K562 (cell line): Measurements from ENCODE around the gene SLC7A4. TPM values are rescaled to one million over a fixed set of nuclear protein-coding genes. Genes with fewer than 3 reads are reported as not detected.

Experiments
- ATAC-seq: fragments of 200-7000 bp; cut with Tn5 transposase; 3 replicates; pipeline ENCODE4 v1.9.1; 2020; ENCODE audit warnings: moderate library complexity
- BruUV-seq: library from RNA; stranded (reverse); fragments of 400-500 nt; replicated peaks from 2 replicates; lab custom pipeline; 2021; lab: Mats Ljungman, UMichigan
- CTCF ChIA-PET: fragments of 300-600 bp; formaldehyde crosslinking; extraction: SDS; loops from one replicate; lab custom pipeline; 2021; ENCODE audit warnings: low intra/inter-chr PET ratio; lab: Yijun Ruan, JAX
- POLR2A ChIA-PET: fragments of 300-600, 350-650 bp; sonication (Branson Sonifier 250); formaldehyde crosslinking; extraction: SDS; loops from one replicate; lab custom pipeline; 2021; ENCODE audit warnings: antibody characterized with exemption, inconsistent platforms; lab: Yijun Ruan, JAX
- DNase-seq, 4 experiments: peaks; one replicate each; pipeline versions ENCODE4 v3.0.0 to v3.0.0-alpha.2; 2011 to 2018; ENCODE audit warnings: low spot score in 3 of 4, mixed read lengths in 3 of 4; ENCODE audit errors: extremely low read depth in 1 of 4
- FAIRE-seq: peaks from 2 replicates; lab custom pipeline; 2011; peaks lifted over from hg19 to GRCh38; lab: Jason Lieb, UNC
- H2AFZ ChIP-seq: 2 replicates; pipeline ENCODE4 v1.6.0; 2011; ENCODE audit warnings: low read depth, low read length, control low read depth, inconsistent platforms
- H3K27ac ChIP-seq: fragments of 200-600 bp; 3 replicates; pipeline ENCODE4 v1.8.0; 2011; ENCODE audit warnings: low read depth, mild to moderate bottlenecking, control low read depth, inconsistent platforms, low read length, moderate library complexity, mixed read lengths; ENCODE audit errors: extremely low read depth
- H3K27me3 ChIP-seq, 2 experiments: fragments of 300-600 bp in 1 of 2; 2 replicates in 1 of 2; 3 replicates in 1 of 2; pipeline versions ENCODE4 v1.6.0 to v1.8.0; 2011; ENCODE audit warnings: inconsistent platforms in 2 of 2, low read length in 2 of 2, mild to moderate bottlenecking in 1 of 2, mixed read lengths in 1 of 2, moderate library complexity in 1 of 2; ENCODE audit not compliant: control insufficient read depth in 2 of 2, insufficient read depth in 2 of 2
- H3K36me3 ChIP-seq: fragments of 300-600 bp; 3 replicates; pipeline ENCODE4 v1.8.0; 2011; ENCODE audit warnings: mild to moderate bottlenecking, low read length, inconsistent platforms; ENCODE audit not compliant: control insufficient read depth, insufficient read depth
- H3K4me1 ChIP-seq, 2 experiments: fragments of 200-600 bp in 1 of 2; replicated peaks in 1 of 2; 2 replicates in 1 of 2; 3 replicates in 1 of 2; pipeline versions ENCODE4 v1.5.1 to v1.8.0; 2011; ENCODE audit warnings: inconsistent platforms in 2 of 2, low read length in 2 of 2, mild to moderate bottlenecking in 1 of 2, mixed read lengths in 1 of 2, moderate library complexity in 1 of 2; ENCODE audit not compliant: control insufficient read depth in 2 of 2, insufficient read depth in 2 of 2
- H3K4me2 ChIP-seq: 2 replicates; pipeline ENCODE4 v1.6.1; 2011; ENCODE audit warnings: low read length, control low read depth, inconsistent platforms, mixed read lengths; ENCODE audit not compliant: insufficient read depth
- H3K4me3 ChIP-seq: fragments of 200-600 bp; sonication (generic), shearing (Covaris generic); 2 replicates; pipeline ENCODE4 v1.5.1; 2016; ENCODE audit warnings: control low read depth, inconsistent platforms
- H3K79me2 ChIP-seq: fragments of 200-600 bp; 3 replicates; pipeline ENCODE4 v1.8.0; 2011; ENCODE audit warnings: low read length, inconsistent platforms; ENCODE audit not compliant: control insufficient read depth, insufficient read depth
- H3K9ac ChIP-seq, 2 experiments: 2 replicates each; pipeline versions ENCODE4 v1.6.0 to v1.6.1; 2011; ENCODE audit warnings: low read depth in 2 of 2, low read length in 2 of 2, control low read depth in 1 of 2, inconsistent platforms in 1 of 2, mild to moderate bottlenecking in 1 of 2, mixed read lengths in 1 of 2; ENCODE audit not compliant: insufficient read depth in 1 of 2
- H3K9me1 ChIP-seq: one replicate; pipeline ENCODE4 v1.6.0; 2011; ENCODE audit warnings: inconsistent platforms, mild to moderate bottlenecking, low read length, moderate library complexity; ENCODE audit not compliant: control insufficient read depth, insufficient read depth
- H3K9me3 ChIP-seq: replicated peaks from 2 replicates; pipeline ENCODE4 v1.5.1; 2011; ENCODE audit warnings: low read depth, low read length, inconsistent platforms; ENCODE audit not compliant: control insufficient read depth, insufficient read depth
- H4K20me1 ChIP-seq: replicated peaks from 2 replicates; pipeline ENCODE4 v1.6.1; 2011; ENCODE audit warnings: low read length, inconsistent platforms, mixed read lengths; ENCODE audit not compliant: control insufficient read depth, insufficient read depth
- E2F1 ChIP-seq: sonication (generic); formaldehyde crosslinking; IDR thresholded peaks from 2 replicates; pipeline ENCODE4 v1.8.1; 2023; ENCODE audit warnings: mild to moderate bottlenecking, missing genetic modification reagents, moderate library complexity
- ETV1 ChIP-seq: fragments of 450-650 bp; conservative IDR thresholded peaks from 2 replicates; pipeline ENCODE4 v1.6.1; 2016; ENCODE audit warnings: missing genetic modification characterization, control low read depth, low read depth, missing compliant biosample characterization
- GTF2A2 ChIP-seq: IDR thresholded peaks from 2 replicates; pipeline ENCODE4 v1.6.1; 2016; ENCODE audit warnings: mild to moderate bottlenecking, missing genetic modification characterization, missing compliant biosample characterization
- HDAC3 ChIP-seq: fragments of 450-650 bp; IDR thresholded peaks from 2 replicates; pipeline ENCODE4 v1.6.1; 2018; ENCODE audit warnings: borderline replicate concordance, mild to moderate bottlenecking, moderate library complexity; ENCODE audit not compliant: partially characterized antibody
- MCM7 ChIP-seq, 2 experiments: fragments of 450-650 bp; IDR thresholded peaks; 2 replicates each; pipeline ENCODE4 v1.6.1; 2016 to 2018
- MEF2D ChIP-seq: conservative IDR thresholded peaks from 2 replicates; pipeline ENCODE4 v1.6.1; 2016; ENCODE audit warnings: low read depth, missing genetic modification characterization, missing compliant biosample characterization
- SAFB2 ChIP-seq: fragments of 200-400 bp; formaldehyde crosslinking; IDR thresholded peaks from 2 replicates; pipeline ENCODE4 v1.6.1; 2018; ENCODE audit warnings: borderline replicate concordance, low read length, low read depth, moderate library complexity; ENCODE audit not compliant: severe bottlenecking
- SREBF2 ChIP-seq: sonication (generic); formaldehyde crosslinking; IDR thresholded peaks from 2 replicates; pipeline ENCODE4 v1.4.0; 2020; ENCODE audit warnings: mild to moderate bottlenecking, missing genetic modification reagents
- TBL1XR1 ChIP-seq, 2 experiments: IDR thresholded peaks; 2 replicates each; pipeline ENCODE4 v1.6.1; 2012; ENCODE audit warnings: improper control_type of control experiment in 2 of 2, low read length in 2 of 2, mild to moderate bottlenecking in 1 of 2
- TFAP4 ChIP-seq: sonication (generic); formaldehyde crosslinking; IDR thresholded peaks from 2 replicates; pipeline ENCODE4 v1.8.0; 2022; ENCODE audit warnings: missing genetic modification reagents, mild to moderate bottlenecking, moderate library complexity, borderline replicate concordance
- THAP12 ChIP-seq: fragments of 250-450 bp; sonication (Bioruptor Pico); IDR thresholded peaks from 2 replicates; pipeline ENCODE4 v1.9.0; 2021; ENCODE audit warnings: mild to moderate bottlenecking, inconsistent platforms
- ZBTB17 ChIP-seq: fragments of 450-650 bp; formaldehyde crosslinking; IDR thresholded peaks from 2 replicates; pipeline ENCODE4 v1.4.0; 2020; ENCODE audit warnings: mild to moderate bottlenecking
- ZNF134 ChIP-seq: fragments of 250-450 bp; sonication (Bioruptor Pico); conservative IDR thresholded peaks from 2 replicates; pipeline ENCODE4 v1.4.0; 2020
- ZNF23 ChIP-seq: fragments of 250-450 bp; sonication (Bioruptor Pico); IDR thresholded peaks from 2 replicates; pipeline ENCODE4 v1.4.0; 2020; ENCODE audit warnings: mild to moderate bottlenecking
- ZNF551 ChIP-seq: fragments of 250-450 bp; sonication (Bioruptor Pico); IDR thresholded peaks from 2 replicates; pipeline ENCODE4 v1.5.0; 2021; ENCODE audit warnings: mild to moderate bottlenecking, moderate library complexity
- WGBS: fragments of 100-300 bp; shearing (Covaris generic); methylation state at CpG from one replicate; pipeline ENCODE4 v1.1.6; 2016; ENCODE audit warnings: low coverage, mixed read lengths; ENCODE audit not compliant: insufficient coverage; ENCODE audit errors: missing lambda C conversion rate; 5-methylcytosine and 5-hydroxymethylcytosine counted together
- in situ Hi-C: fragments of 300-500 bp; cut with MboI; formaldehyde crosslinking; loops from 4 replicates; pipeline ENCODE4 v1.15.0; 2018; ENCODE audit warnings: inconsistent platforms, mixed read lengths
- intact Hi-C: fragments of 100-400 bp; cut with micrococcal nuclease; formaldehyde crosslinking; loops from 2 replicates; pipeline ENCODE4 v1.14.2; 2022
- polyA plus RNA-seq, 8 experiments: library from polyadenylated mRNA; depleted of rRNA in 4 of 8; stranded (reverse) in 5 of 8; unstranded in 3 of 8; fragments of >200 nt; fragmentation: Nextera tagmentation in 2 of 8; fragmentation: Illumina TruSeq in 1 of 8; extraction: Ambion mirVana in 2 of 8; extraction: Trizol in 1 of 8; gene quantifications; 2 replicates each; pipeline versions ENCODE4 v1.2.1 to v1.2.3, GENCODE V29; 2011 to 2014; ENCODE audit warnings: inconsistent platforms in 1 of 8, missing spikeins in 1 of 8
- total RNA-seq, 7 experiments: library from RNA; depleted of rRNA in 6 of 7; stranded (reverse); fragments of >200 nt in 6 of 7; fragmentation: Illumina TruSeq in 2 of 7; extraction: Trizol in 2 of 7; gene quantifications; 2 replicates each; pipeline versions ENCODE4 v1.2.1 to v1.2.3, GENCODE V29; 2011 to 2021; ENCODE audit warnings: low replicate concordance in 1 of 7

Gene SLC7A4
- total and polyA plus RNA-seq, 9 of the 15 experiments (the other 6 are each of a cell fraction or from before 2014, with no cell fraction given): not detected

- Histone ChIP-seq H3K4me3 (no peak overlapping the region), H3K36me3 (no peaks in the 10 kb centered on the region), H3K27me3 (peaks cover 44 to 75% of the 10 kb centered on the region in 2 experiments; a peak in 4 of 5 replicates), H4K20me1 (peaks cover 43% of the 10 kb centered on the region), H3K4me1 (peaks cover 0 to 54% of the 10 kb centered on the region in 2 experiments; a peak in 4 of 5 replicates), H3K9me1 (peaks cover 4% of the 10 kb centered on the region), H3K9me3 (no peaks in the 10 kb centered on the region), H3K4me2 (no peak overlapping the region), H2AFZ (no peak overlapping the region), H3K27ac (no peak overlapping the region), H3K79me2 (no peaks in the 10 kb centered on the region), H3K9ac (peak overlapping the region in 1 of 2 experiments; percentile 23; a peak in 2 of 4 replicates)
- ChIA-PET CTCF (no interaction called here), POLR2A (interaction anchor here (0.6 to 10.2 kb wide), 4 partner anchors 12 to 101 kb away, joined by 3 to 120 read pairs (median 49); partner anchors contain the start of genes LRRC74B, P2RX6 and THAP7)
- ATAC-seq (no peak), FAIRE-seq (no peak), DNase-seq (no peak)
- BruUV-seq: no TSS peak
- in situ Hi-C loops (no loop called here), intact Hi-C loops (loop anchor here (2.0 kb wide), 1 partner anchor 14 kb away; the partner anchor contains the start of gene LRRC74B)
- 16% methylated on average over 40 of the region's 40 CpGs for WGBS
- TF ChIP-seq TBL1XR1 (IDR thresholded peaks at IDR 0.05; ENCODE audit: low read length in 2 of 2): no peak
- no peak for TF ChIP-seq GTF2A2 (tag)
- no peak for TF ChIP-seq ETV1 (tag)
- no peak for TF ChIP-seq ZNF551
- no peak for TF ChIP-seq SREBF2 (CRISPR knock-in tag)
- TF ChIP-seq TFAP4: no peak
- peak in 1 of 2 experiments; percentile 58; a peak in 1 of 4 replicates for TF ChIP-seq MCM7 (IDR thresholded peaks at IDR 0.05)
- TF ChIP-seq E2F1 (CRISPR knock-in tag): 0 out of 2 replicates have a peak, but pooled peaks have one; percentile 24
- TF ChIP-seq THAP12 (CRISPR knock-in tag): peak; percentile 50; the same call in 1 of the 2 replicates
- no peak for TF ChIP-seq HDAC3
- TF ChIP-seq ZNF134 (CRISPR knock-in tag): no peak
- 0 out of 2 replicates have a peak, but pooled peaks have one; percentile 36 for TF ChIP-seq MEF2D (tag)
- no peak for TF ChIP-seq SAFB2
- no peak for TF ChIP-seq ZBTB17 (CRISPR knock-in tag)
- TF ChIP-seq ZNF23: no peak
These were observed 1.5 kb downstream of the SLC7A4 start for GRCh38 chr22:21030621-21031544.
